HepG2 (cell line): ENCODE results near the gene BAIAP2L2. TPM values are rescaled to one million over a fixed set of nuclear protein-coding genes. Genes with fewer than 3 reads are reported as not detected.

Experiments
- CBX1 ChIP-seq: IDR thresholded peaks from one replicate; pipeline ENCODE4 v1.6.1; 2016; ENCODE audit warnings: antibody characterized with exemption, low read depth
- FLYWCH1 ChIP-seq: sonication (generic); formaldehyde crosslinking; IDR thresholded peaks from 2 replicates; pipeline ENCODE4 v1.8.1; 2023; ENCODE audit warnings: mild to moderate bottlenecking, missing genetic modification reagents
- GATA4 ChIP-seq: sonication (generic); IDR thresholded peaks from 2 replicates; pipeline ENCODE4 v1.6.1; 2016; ENCODE audit warnings: antibody characterized with exemption, low read depth, borderline replicate concordance
- MAFF ChIP-seq: IDR thresholded peaks from 2 replicates; pipeline ENCODE4 v1.6.1; 2011; ENCODE audit warnings: low read depth, low read length, improper control_type of control experiment
- NR2F1 ChIP-seq, 2 experiments: fragments of 450-650 bp in 1 of 2; formaldehyde crosslinking in 1 of 2; IDR thresholded peaks; 2 replicates each; pipeline versions ENCODE4 v1.5.0 to v1.6.1; 2016 to 2020; ENCODE audit warnings: mild to moderate bottlenecking in 1 of 2, missing compliant biosample characterization in 1 of 2, missing genetic modification reagents in 1 of 2, moderate library complexity in 1 of 2
- THYN1 ChIP-seq: sonication (generic); formaldehyde crosslinking; IDR thresholded peaks from 2 replicates; pipeline ENCODE4 v1.8.1; 2023; ENCODE audit warnings: low read depth, mild to moderate bottlenecking, moderate library complexity, missing genetic modification reagents, borderline replicate concordance
- TRAFD1 ChIP-seq: sonication (generic); formaldehyde crosslinking; IDR thresholded peaks from 2 replicates; pipeline ENCODE4 v1.5.1; 2020; ENCODE audit warnings: missing genetic modification reagents, mild to moderate bottlenecking, borderline replicate concordance
- ZBTB8A ChIP-seq: sonication (generic); formaldehyde crosslinking; IDR thresholded peaks from 2 replicates; pipeline ENCODE4 v1.4.0; 2020; ENCODE audit warnings: mild to moderate bottlenecking, low read depth, missing genetic modification reagents, borderline replicate concordance
- ZC3H4 ChIP-seq: sonication (generic); formaldehyde crosslinking; IDR thresholded peaks from 2 replicates; pipeline ENCODE4 v1.4.0; 2020; ENCODE audit warnings: missing genetic modification reagents, borderline replicate concordance
- ZNF543 ChIP-seq: sonication (generic); formaldehyde crosslinking; IDR thresholded peaks from 2 replicates; pipeline ENCODE4 v1.4.0; 2020; ENCODE audit warnings: mild to moderate bottlenecking, missing genetic modification reagents
- ZNF558 ChIP-seq: sonication (generic); formaldehyde crosslinking; IDR thresholded peaks from 2 replicates; pipeline ENCODE4 v1.9.0; 2022; ENCODE audit warnings: mild to moderate bottlenecking, missing genetic modification reagents, borderline replicate concordance
- ZNF777 ChIP-seq: sonication (generic); formaldehyde crosslinking; IDR thresholded peaks from 2 replicates; pipeline ENCODE4 v1.4.0; 2020; ENCODE audit warnings: missing genetic modification reagents
- ZSCAN21 ChIP-seq: sonication (generic); formaldehyde crosslinking; IDR thresholded peaks from 2 replicates; pipeline ENCODE4 v1.8.0; 2022; ENCODE audit warnings: mild to moderate bottlenecking, missing genetic modification reagents, moderate library complexity, borderline replicate concordance
- polyA plus RNA-seq, 8 experiments: library from polyadenylated mRNA; depleted of rRNA in 3 of 8; stranded (reverse) in 7 of 8; unstranded in 1 of 8; fragments of >200 nt; fragmentation: Illumina TruSeq in 4 of 8; extraction: Trizol in 4 of 8; gene quantifications; 2 replicates each; pipeline versions ENCODE4 v1.2.1 to v1.2.3, GENCODE V29; 2011 to 2016; ENCODE audit warnings: low read depth in 4 of 8, missing spikeins in 1 of 8, mixed read lengths in 1 of 8; ENCODE audit not compliant: insufficient read depth in 1 of 8
- total RNA-seq, 5 experiments: library from RNA; depleted of rRNA; stranded (reverse); fragments of >200 nt; fragmentation: Illumina TruSeq; extraction: Trizol; gene quantifications; 2 replicates each; pipeline ENCODE4 v1.2.3, GENCODE V29; 2016; ENCODE audit warnings: low read depth in 1 of 5
- TF ChIP-seq, protein P1 (sequence below): sonication (generic); formaldehyde crosslinking; IDR thresholded peaks from 2 replicates; pipeline ENCODE4 v1.5.1; 2020; ENCODE audit warnings: mild to moderate bottlenecking, missing genetic modification reagents, borderline replicate concordance
- TF ChIP-seq, protein P2 (sequence below): sonication (generic); formaldehyde crosslinking; IDR thresholded peaks from 2 replicates; pipeline ENCODE4 v1.4.0; 2020; ENCODE audit warnings: low read depth, mild to moderate bottlenecking, missing genetic modification reagents
- TF ChIP-seq, protein P3 (sequence below): sonication (generic); formaldehyde crosslinking; IDR thresholded peaks from 2 replicates; pipeline ENCODE4 v1.4.0; 2020; ENCODE audit warnings: missing genetic modification reagents
- TF ChIP-seq, protein P4 (sequence below): sonication (generic); formaldehyde crosslinking; IDR thresholded peaks from 2 replicates; pipeline ENCODE4 v1.4.0; 2020; ENCODE audit warnings: missing genetic modification reagents, low read depth, mild to moderate bottlenecking, borderline replicate concordance

Gene BAIAP2L2
- total and polyA plus RNA-seq, 2 of the 13 experiments (the other 11 are each of a cell fraction or from before 2014, with no cell fraction given): 4.4 to 7.5 TPM

DNA sequence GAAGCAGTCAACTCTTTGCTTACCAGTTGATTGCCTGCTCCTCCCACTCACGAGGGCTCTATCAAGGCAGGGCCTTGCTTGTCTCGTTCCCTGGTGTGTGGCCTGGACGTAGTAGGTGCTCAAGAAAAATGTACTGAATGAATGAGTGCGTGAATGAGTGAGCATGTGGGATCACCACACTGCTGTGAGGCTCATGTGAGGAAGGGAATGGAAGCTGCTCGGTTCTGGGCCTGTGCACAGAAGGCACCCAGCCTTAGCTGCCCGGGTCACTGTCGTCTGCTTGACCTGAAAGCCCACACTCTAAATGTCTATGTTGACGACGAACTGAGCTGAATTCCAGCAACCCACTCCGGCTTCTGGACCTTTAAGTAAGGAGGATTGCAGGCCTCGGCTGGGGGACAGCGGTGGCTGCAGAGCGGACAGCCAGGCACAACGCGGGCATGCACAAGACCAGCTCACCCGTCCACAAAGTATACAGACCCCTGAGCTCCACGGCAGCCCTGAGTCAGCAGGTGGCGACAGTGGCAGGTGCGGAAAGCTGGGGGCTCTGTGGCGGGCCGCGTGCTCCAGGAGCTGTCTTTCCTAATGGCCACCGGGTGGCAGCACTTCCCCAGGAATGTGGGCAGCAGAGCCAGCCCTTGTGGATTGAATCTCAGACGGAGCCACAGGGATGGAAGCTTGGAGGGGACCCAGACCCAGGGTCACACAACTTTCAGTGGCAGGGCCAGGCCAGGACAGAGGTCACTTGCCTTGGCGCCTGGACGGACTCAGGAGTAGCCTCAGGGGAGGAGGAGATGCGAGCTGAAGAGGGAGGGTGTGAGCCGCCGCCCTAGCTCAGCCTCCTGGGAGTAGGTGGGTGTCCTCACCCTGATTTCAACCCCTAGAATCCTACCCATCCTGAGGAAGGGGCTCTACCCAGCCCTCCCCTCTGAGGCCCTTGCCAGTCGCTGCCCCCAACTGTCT lies 58.3 kb downstream of the BAIAP2L2 start (continued):
- TF ChIP-seq, protein P1, sequence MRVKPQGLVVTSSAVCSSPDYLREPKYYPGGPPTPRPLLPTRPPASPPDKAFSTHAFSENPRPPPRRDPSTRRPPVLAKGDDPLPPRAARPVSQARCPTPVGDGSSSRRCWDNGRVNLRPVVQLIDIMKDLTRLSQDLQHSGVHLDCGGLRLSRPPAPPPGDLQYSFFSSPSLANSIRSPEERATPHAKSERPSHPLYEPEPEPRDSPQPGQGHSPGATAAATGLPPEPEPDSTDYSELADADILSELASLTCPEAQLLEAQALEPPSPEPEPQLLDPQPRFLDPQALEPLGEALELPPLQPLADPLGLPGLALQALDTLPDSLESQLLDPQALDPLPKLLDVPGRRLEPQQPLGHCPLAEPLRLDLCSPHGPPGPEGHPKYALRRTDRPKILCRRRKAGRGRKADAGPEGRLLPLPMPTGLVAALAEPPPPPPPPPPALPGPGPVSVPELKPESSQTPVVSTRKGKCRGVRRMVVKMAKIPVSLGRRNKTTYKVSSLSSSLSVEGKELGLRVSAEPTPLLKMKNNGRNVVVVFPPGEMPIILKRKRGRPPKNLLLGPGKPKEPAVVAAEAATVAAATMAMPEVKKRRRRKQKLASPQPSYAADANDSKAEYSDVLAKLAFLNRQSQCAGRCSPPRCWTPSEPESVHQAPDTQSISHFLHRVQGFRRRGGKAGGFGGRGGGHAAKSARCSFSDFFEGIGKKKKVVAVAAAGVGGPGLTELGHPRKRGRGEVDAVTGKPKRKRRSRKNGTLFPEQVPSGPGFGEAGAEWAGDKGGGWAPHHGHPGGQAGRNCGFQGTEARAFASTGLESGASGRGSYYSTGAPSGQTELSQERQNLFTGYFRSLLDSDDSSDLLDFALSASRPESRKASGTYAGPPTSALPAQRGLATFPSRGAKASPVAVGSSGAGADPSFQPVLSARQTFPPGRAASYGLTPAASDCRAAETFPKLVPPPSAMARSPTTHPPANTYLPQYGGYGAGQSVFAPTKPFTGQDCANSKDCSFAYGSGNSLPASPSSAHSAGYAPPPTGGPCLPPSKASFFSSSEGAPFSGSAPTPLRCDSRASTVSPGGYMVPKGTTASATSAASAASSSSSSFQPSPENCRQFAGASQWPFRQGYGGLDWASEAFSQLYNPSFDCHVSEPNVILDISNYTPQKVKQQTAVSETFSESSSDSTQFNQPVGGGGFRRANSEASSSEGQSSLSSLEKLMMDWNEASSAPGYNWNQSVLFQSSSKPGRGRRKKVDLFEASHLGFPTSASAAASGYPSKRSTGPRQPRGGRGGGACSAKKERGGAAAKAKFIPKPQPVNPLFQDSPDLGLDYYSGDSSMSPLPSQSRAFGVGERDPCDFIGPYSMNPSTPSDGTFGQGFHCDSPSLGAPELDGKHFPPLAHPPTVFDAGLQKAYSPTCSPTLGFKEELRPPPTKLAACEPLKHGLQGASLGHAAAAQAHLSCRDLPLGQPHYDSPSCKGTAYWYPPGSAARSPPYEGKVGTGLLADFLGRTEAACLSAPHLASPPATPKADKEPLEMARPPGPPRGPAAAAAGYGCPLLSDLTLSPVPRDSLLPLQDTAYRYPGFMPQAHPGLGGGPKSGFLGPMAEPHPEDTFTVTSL (CRISPR knock-in tag): no peak
- TF ChIP-seq MAFF (peak; percentile 74; the same call in 1 of the 2 replicates), CBX1 (peak; percentile 46), ZNF558 (CRISPR knock-in tag) (no peak), THYN1 (CRISPR knock-in tag) (no peak), FLYWCH1 (no peak), ZC3H4 (CRISPR knock-in tag) (no peak), ZNF777 (CRISPR knock-in tag) (peak; percentile 66; the same call in 1 of the 2 replicates), ZNF543 (CRISPR knock-in tag) (no peak), GATA4 (no peak), TRAFD1 (peak; percentile 71; the same call in 1 of the 2 replicates), ZSCAN21 (CRISPR knock-in tag) (peak; percentile 51), NR2F1 (CRISPR knock-in tag; IDR thresholded peaks at IDR 0.05) (no peak), ZBTB8A (CRISPR knock-in tag) (no peak)
- TF ChIP-seq, protein P2, sequence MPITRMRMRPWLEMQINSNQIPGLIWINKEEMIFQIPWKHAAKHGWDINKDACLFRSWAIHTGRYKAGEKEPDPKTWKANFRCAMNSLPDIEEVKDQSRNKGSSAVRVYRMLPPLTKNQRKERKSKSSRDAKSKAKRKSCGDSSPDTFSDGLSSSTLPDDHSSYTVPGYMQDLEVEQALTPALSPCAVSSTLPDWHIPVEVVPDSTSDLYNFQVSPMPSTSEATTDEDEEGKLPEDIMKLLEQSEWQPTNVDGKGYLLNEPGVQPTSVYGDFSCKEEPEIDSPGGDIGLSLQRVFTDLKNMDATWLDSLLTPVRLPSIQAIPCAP: no peak
- TF ChIP-seq, protein P3, sequence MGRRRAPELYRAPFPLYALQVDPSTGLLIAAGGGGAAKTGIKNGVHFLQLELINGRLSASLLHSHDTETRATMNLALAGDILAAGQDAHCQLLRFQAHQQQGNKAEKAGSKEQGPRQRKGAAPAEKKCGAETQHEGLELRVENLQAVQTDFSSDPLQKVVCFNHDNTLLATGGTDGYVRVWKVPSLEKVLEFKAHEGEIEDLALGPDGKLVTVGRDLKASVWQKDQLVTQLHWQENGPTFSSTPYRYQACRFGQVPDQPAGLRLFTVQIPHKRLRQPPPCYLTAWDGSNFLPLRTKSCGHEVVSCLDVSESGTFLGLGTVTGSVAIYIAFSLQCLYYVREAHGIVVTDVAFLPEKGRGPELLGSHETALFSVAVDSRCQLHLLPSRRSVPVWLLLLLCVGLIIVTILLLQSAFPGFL (CRISPR knock-in tag): no peak
- TF ChIP-seq, protein P4, sequence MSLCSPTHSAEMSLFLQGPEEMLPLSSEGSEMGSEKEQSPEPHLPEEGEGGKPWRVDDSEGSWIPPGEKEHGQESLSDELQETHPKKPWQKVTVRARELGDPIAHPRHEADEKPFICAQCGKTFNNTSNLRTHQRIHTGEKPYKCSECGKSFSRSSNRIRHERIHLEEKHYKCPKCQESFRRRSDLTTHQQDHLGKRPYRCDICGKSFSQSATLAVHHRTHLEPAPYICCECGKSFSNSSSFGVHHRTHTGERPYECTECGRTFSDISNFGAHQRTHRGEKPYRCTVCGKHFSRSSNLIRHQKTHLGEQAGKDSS (CRISPR knock-in tag): peak; percentile 44; the same call in 1 of the 2 replicates
